ENCODE results near the gene TMEM225. TPM values are rescaled to one million over a fixed set of nuclear protein-coding genes. Genes with fewer than 3 reads are reported as not detected.

Gene TMEM225
- total RNA-seq, 2 experiments from 2014 or later, result not detected

- H3K4me3 Mint-ChIP-seq, result no peak overlapping the region
- no peak overlapping the region for H3K27ac Mint-ChIP-seq
- H3K9me3 Mint-ChIP-seq (ENCODE audit: insufficient read depth), result no peaks in the 10 kb centered on the region
- DNase-seq (no peak), ATAC-seq (no peak)
- ChIA-PET CTCF (no interaction called here), POLR2A (no interaction called here)
- no peaks in the 10 kb centered on the region for H3K27me3 Mint-ChIP-seq (ENCODE audit: low read depth)
- no peaks in the 10 kb centered on the region for H3K36me3 Mint-ChIP-seq (ENCODE audit: low read depth)
- no peaks in the 10 kb centered on the region for H3K4me1 Mint-ChIP-seq (ENCODE audit: low read depth)
These were observed 29.0 kb downstream of the TMEM225 start for GRCh38 chr11:123856444-123856843.

DNA sequence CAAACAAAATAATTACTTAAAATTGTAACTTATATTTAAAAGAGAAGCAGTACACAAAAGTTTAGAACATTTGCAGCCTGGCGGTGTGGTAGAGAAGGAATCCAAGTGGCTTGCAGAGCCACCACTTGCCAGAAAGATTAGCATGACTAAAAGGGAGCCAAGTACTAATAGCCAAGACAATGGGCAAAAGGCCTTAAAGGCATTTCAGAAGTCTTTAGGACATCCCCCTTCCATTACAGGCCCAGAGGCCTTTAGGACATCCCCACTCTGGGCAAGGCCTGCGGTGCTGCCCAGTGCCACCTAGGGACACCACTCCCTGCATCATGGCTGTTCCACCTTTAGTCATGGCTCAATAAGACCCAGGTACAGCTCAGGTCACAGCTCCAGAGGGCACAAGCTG, 32.4 kb downstream of the TMEM225 start:
- H3K27ac Mint-ChIP-seq, result no peak overlapping the region
- no peaks in the 10 kb centered on the region for H3K4me1 Mint-ChIP-seq (ENCODE audit: low read depth)
- ChIA-PET CTCF (no interaction called here), POLR2A (no interaction called here)
- H3K36me3 Mint-ChIP-seq (ENCODE audit: low read depth), result no peaks in the 10 kb centered on the region
- no peaks in the 10 kb centered on the region for H3K9me3 Mint-ChIP-seq (ENCODE audit: insufficient read depth)
- H3K4me3 Mint-ChIP-seq, result no peak overlapping the region
- DNase-seq (no peak), ATAC-seq (no peak)
- peaks cover 7% of the 10 kb centered on the region for H3K27me3 Mint-ChIP-seq (ENCODE audit: low read depth)

DNA sequence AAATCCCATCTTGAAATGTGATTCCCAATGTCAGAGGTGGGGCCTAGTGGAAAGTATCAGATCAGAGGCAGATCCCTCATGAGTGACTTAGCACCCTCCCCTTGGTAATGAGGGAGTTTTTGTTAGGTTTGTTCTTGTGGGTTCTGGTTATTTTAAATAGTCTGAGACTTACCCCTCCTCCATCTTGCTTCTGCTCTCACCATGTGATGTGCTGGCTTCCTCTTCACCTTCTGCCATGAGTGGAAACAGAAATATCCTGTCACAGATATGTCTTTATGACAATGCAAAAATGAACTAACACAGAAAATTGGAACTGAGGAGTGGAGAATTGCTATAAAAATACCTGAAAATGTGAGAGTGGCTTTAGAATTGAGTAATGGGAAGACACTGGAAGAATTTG, 33.1 kb downstream of the TMEM225 start:
- no peaks in the 10 kb centered on the region for H3K9me3 Mint-ChIP-seq (ENCODE audit: insufficient read depth)
- ChIA-PET POLR2A (no interaction called here), CTCF (no interaction called here)
- H3K4me1 Mint-ChIP-seq (ENCODE audit: low read depth), result no peaks in the 10 kb centered on the region
- H3K27me3 Mint-ChIP-seq (ENCODE audit: low read depth), result peaks cover 7% of the 10 kb centered on the region
- H3K4me3 Mint-ChIP-seq, result no peak overlapping the region
- H3K36me3 Mint-ChIP-seq (ENCODE audit: low read depth), result no peaks in the 10 kb centered on the region
- no peak for ATAC-seq
- no peak for DNase-seq
- H3K27ac Mint-ChIP-seq, result no peak overlapping the region

DNA sequence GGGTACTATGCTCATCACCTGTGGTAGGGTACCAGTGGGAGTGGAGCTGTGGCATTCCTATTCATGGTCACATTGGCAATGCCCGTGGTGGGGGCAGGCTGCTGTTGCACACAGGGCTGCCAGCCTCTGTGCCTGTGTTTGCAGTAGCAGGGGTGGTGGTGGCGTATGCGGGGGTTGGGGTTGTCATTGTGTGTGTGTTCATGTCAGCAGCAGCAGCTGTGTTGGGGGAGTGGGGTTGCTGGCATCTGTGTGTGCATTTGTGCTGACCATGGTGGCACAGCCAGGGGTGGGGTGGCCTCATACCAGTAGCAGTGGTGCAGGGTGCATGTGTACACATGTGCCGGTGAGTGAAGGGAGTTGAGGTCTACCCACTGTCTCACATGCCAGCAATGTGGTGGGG, 34.4 kb downstream of the TMEM225 start:
- Mint-ChIP-seq H3K27ac (no peak overlapping the region), H3K4me1 (ENCODE audit: low read depth) (no peaks in the 10 kb centered on the region), H3K9me3 (ENCODE audit: insufficient read depth) (no peaks in the 10 kb centered on the region), H3K36me3 (ENCODE audit: low read depth) (no peaks in the 10 kb centered on the region), H3K4me3 (no peak overlapping the region), H3K27me3 (ENCODE audit: low read depth) (peaks cover 7% of the 10 kb centered on the region)
- ATAC-seq (no peak), DNase-seq (no peak)
- CTCF ChIA-PET, result no interaction called here
- POLR2A ChIA-PET, result no interaction called here

- Mint-ChIP-seq H3K36me3 (ENCODE audit: low read depth) (no peaks in the 10 kb centered on the region), H3K9me3 (ENCODE audit: insufficient read depth) (no peaks in the 10 kb centered on the region), H3K27ac (no peak overlapping the region), H3K27me3 (ENCODE audit: low read depth) (peaks cover 4% of the 10 kb centered on the region), H3K4me1 (ENCODE audit: low read depth) (peaks cover 3% of the 10 kb centered on the region), H3K4me3 (no peak overlapping the region)
- ChIA-PET CTCF (no interaction called here), POLR2A (no interaction called here)
- DNase-seq (no peak), ATAC-seq (no peak)
These were observed 44.3 kb downstream of the TMEM225 start for GRCh38 chr11:123841174-123841573.

- POLR2A ChIA-PET, result no interaction called here
- no peak for DNase-seq
- Mint-ChIP-seq H3K9me3 (ENCODE audit: insufficient read depth) (no peaks in the 10 kb centered on the region), H3K4me3 (no peak overlapping the region), H3K27me3 (ENCODE audit: low read depth) (peaks cover 2% of the 10 kb centered on the region), H3K27ac (no peak overlapping the region), H3K36me3 (ENCODE audit: low read depth) (no peaks in the 10 kb centered on the region), H3K4me1 (ENCODE audit: low read depth) (peaks cover 3% of the 10 kb centered on the region)
- CTCF ChIA-PET, result no interaction called here
- no peak for ATAC-seq
These were observed 46.3 kb downstream of the TMEM225 start for GRCh38 chr11:123839131-123839530.

DNA sequence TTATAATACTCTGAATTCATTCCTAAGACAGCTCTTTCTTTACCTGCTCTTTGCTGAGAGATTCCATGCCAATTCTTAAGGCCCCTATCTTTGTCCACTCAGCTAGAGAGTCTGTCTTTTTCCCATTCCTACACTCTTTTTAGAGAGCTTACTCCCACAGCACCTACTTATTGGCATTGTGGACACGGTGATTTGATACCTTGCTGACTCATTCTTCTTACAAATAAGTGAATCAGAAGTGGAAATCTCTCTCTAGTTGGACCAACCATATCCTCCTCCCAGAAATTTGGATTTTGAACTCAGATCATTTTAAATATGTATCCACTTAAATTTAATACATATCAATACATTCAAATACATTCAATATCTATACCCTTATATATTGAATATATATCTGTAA, 46.8 kb downstream of the TMEM225 start:
- Mint-ChIP-seq H3K27ac (no peak overlapping the region), H3K27me3 (ENCODE audit: low read depth) (peaks cover 2% of the 10 kb centered on the region)
- CTCF ChIA-PET, result no interaction called here

GRCh38 chr11:123838199-123838598, 47.3 kb downstream of the TMEM225 start:
- Mint-ChIP-seq H3K9me3 (ENCODE audit: insufficient read depth) (no peaks in the 10 kb centered on the region), H3K4me1 (ENCODE audit: low read depth) (peaks cover 3% of the 10 kb centered on the region), H3K36me3 (ENCODE audit: low read depth) (no peaks in the 10 kb centered on the region), H3K4me3 (no peak overlapping the region), H3K27me3 (ENCODE audit: low read depth) (peaks cover 2% of the 10 kb centered on the region), H3K27ac (no peak overlapping the region)
- CTCF ChIA-PET, result no interaction called here
- ATAC-seq, result no peak
- POLR2A ChIA-PET, result no interaction called here
- DNase-seq, result no peak

More for the DNA sequence above, 46.8 kb downstream of the TMEM225 start:
- DNase-seq (no peak), ATAC-seq (no peak)
- Mint-ChIP-seq H3K36me3 (ENCODE audit: low read depth) (no peaks in the 10 kb centered on the region), H3K9me3 (ENCODE audit: insufficient read depth) (no peaks in the 10 kb centered on the region), H3K4me3 (no peak overlapping the region), H3K4me1 (ENCODE audit: low read depth) (peaks cover 3% of the 10 kb centered on the region)
- POLR2A ChIA-PET, result no interaction called here

- ChIA-PET POLR2A (no interaction called here), CTCF (no interaction called here)
- no peaks in the 10 kb centered on the region for H3K27me3 Mint-ChIP-seq (ENCODE audit: low read depth)
- no peaks in the 10 kb centered on the region for H3K36me3 Mint-ChIP-seq (ENCODE audit: low read depth)
- no peak overlapping the region for H3K4me3 Mint-ChIP-seq
- no peaks in the 10 kb centered on the region for H3K4me1 Mint-ChIP-seq (ENCODE audit: low read depth)
- H3K27ac Mint-ChIP-seq, result no peak overlapping the region
- DNase-seq (no peak), ATAC-seq (no peak)
- no peaks in the 10 kb centered on the region for H3K9me3 Mint-ChIP-seq (ENCODE audit: insufficient read depth)
These were observed 52.4 kb downstream of the TMEM225 start for GRCh38 chr11:123833095-123833494.

Other genes starting within 250 kb of the TMEM225 start
- not detected for gene SCN3B, start 231.0 kb downstream of the TMEM225 start, total RNA-seq
- gene ZNF202, start 144.0 kb downstream of the TMEM225 start, total RNA-seq, result 10 to 100 TPM; 13.6 to 13.8 TPM
- gene OR6X1, start 131.2 kb downstream of the TMEM225 start, total RNA-seq, result not detected
- gene OR6M1, start 79.3 kb downstream of the TMEM225 start, total RNA-seq, result not detected
- gene OR8D4, start 16.5 kb upstream of the TMEM225 start, total RNA-seq, result not detected
- not detected for gene OR4D5, start 53.9 kb upstream of the TMEM225 start, total RNA-seq
- gene OR6T1, start 58.2 kb upstream of the TMEM225 start, total RNA-seq, result not detected
- not detected for gene OR10S1, start 92.1 kb upstream of the TMEM225 start, total RNA-seq
- not detected for gene OR10G6, start 109.5 kb upstream of the TMEM225 start, total RNA-seq
- gene OR10G4, start 127.3 kb upstream of the TMEM225 start, total RNA-seq, result not detected
- not detected for gene OR10G9, start 137.3 kb upstream of the TMEM225 start, total RNA-seq
- not detected for gene OR10G8, start 141.1 kb upstream of the TMEM225 start, total RNA-seq
- gene OR10G7, start 155.7 kb upstream of the TMEM225 start, total RNA-seq, result not detected
- 1 to 10 TPM; 3.3 to 3.8 TPM for gene VWA5A, start 229.8 kb upstream of the TMEM225 start, total RNA-seq

All from activated CD8-positive, alpha-beta T cell treated with anti-CD3 and anti-CD28 coated beads, Interleukin-2, amount 10 ng/mL, durations not matched to agents 7 days and 5 days (primary cell).